H1 (cell line): ENCODE results near the gene IL24. TPM values are rescaled to one million over a fixed set of nuclear protein-coding genes. Genes with fewer than 3 reads are reported as not detected.

ENCODE experiments used
- SAP30 ChIP-seq: fragments of 300-600 bp; sonication (generic); IDR thresholded peaks from 2 replicates; pipeline ENCODE4 v1.7.1; 2012; ENCODE audit warnings: low read length, moderate library complexity, mild to moderate bottlenecking, inconsistent platforms; ENCODE audit not compliant: insufficient read depth, insufficient replicate concordance
- polyA plus RNA-seq, 7 experiments: library from polyadenylated mRNA; depleted of rRNA in 3 of 7; stranded (reverse) in 5 of 7; unstranded in 2 of 7; fragments of >200 nt in 5 of 7; fragments of 200-250 nt in 2 of 7; gene quantifications; 1 replicate in 5 of 7; 2 replicates in 1 of 7; 4 replicates in 1 of 7; pipeline versions ENCODE4 v1.2.1 to v1.2.3, GENCODE V29; 2011 to 2013; ENCODE audit warnings: missing spikeins in 2 of 7, mixed read lengths in 2 of 7
- total RNA-seq: library from RNA; stranded (reverse); fragmentation: NEBNext Ultra II Directional; extraction: Animal tissue kit (Norgen Biotek cat#: 25700); gene quantifications from 2 replicates; pipeline ENCODE4 v1.2.1, GENCODE V29; 2021

Gene IL24
- total and polyA plus RNA-seq, 2 of the 8 experiments (the other 6 are each of a cell fraction or from before 2014, with no cell fraction given): not detected

GRCh38 chr1:206890125-206891060 is 6.8 kb upstream of the IL24 start (continued):
- no peak for TF ChIP-seq SAP30
- TF ChIP-seq, all 59 proteins: peak for 0
